ENCODE data around the gene PLCB1.

The PLCB1 gene

GRCh38 chr20:8129211-8129976, 2.7 kb upstream of the PLCB1 start:
- DNase-seq (ENCODE audit: low spot score) = no peak

- no peak for DNase-seq (ENCODE audit: low spot score)
Measured at GRCh38 chr20:8130840-8131526, 1.1 kb upstream of the PLCB1 start.

GRCh38 chr20:8132484-8133309, 631 bp downstream of the PLCB1 start:
- peak; percentile 19 for DNase-seq (ENCODE audit: low spot score)

- no peak for DNase-seq (ENCODE audit: low spot score)
Measured at GRCh38 chr20:8133310-8133768, 1.3 kb downstream of the PLCB1 start.

GRCh38 chr20:8133851-8134451, 1.9 kb downstream of the PLCB1 start:
- no peak for DNase-seq (ENCODE audit: low spot score)

GRCh38 chr20:8139899-8140298, 7.8 kb downstream of the PLCB1 start:
- DNase-seq (ENCODE audit: low spot score) = no peak

GRCh38 chr20:8143474-8143873, 11.4 kb downstream of the PLCB1 start:
- DNase-seq (ENCODE audit: low spot score) = no peak

- peak; percentile 4 for DNase-seq (ENCODE audit: low spot score)
Measured at GRCh38 chr20:8144282-8145245, 12.5 kb downstream of the PLCB1 start.

- no peak for DNase-seq (ENCODE audit: low spot score)
Measured at GRCh38 chr20:8145246-8146168, 13.4 kb downstream of the PLCB1 start.

- DNase-seq (ENCODE audit: low spot score) = no peak
Measured at GRCh38 chr20:8147476-8147875, 15.4 kb downstream of the PLCB1 start.

GRCh38 chr20:8148501-8148900, 16.4 kb downstream of the PLCB1 start:
- no peak for DNase-seq (ENCODE audit: low spot score)

- no peak for DNase-seq (ENCODE audit: low spot score)
Measured at GRCh38 chr20:8150591-8150990, 18.5 kb downstream of the PLCB1 start.

- DNase-seq (ENCODE audit: low spot score) = peak; percentile 27
Measured at GRCh38 chr20:8151372-8151771, 19.3 kb downstream of the PLCB1 start.

GRCh38 chr20:8152183-8152582, 20.1 kb downstream of the PLCB1 start:
- peak; percentile 9 for DNase-seq (ENCODE audit: low spot score)

- peak; percentile 12 for DNase-seq (ENCODE audit: low spot score)
Measured at GRCh38 chr20:8152847-8153246, 20.8 kb downstream of the PLCB1 start.

- peak; percentile 59 for DNase-seq (ENCODE audit: low spot score)
Measured at GRCh38 chr20:8153281-8153908, 21.3 kb downstream of the PLCB1 start.

GRCh38 chr20:8154638-8155037, 22.6 kb downstream of the PLCB1 start:
- no peak for DNase-seq (ENCODE audit: low spot score)

GRCh38 chr20:8155229-8155628, 23.2 kb downstream of the PLCB1 start:
- DNase-seq (ENCODE audit: low spot score) = no peak

GRCh38 chr20:8155812-8156211, 23.7 kb downstream of the PLCB1 start:
- no peak for DNase-seq (ENCODE audit: low spot score)

Measured in CD4-positive, alpha-beta T cell treated with Interleukin-2 at 100 ng/mL for 4 hours (primary cell).